ENCODE measurements around the gene MAP2K2. TPM values are rescaled to one million over a fixed set of nuclear protein-coding genes. Genes with fewer than 3 reads are reported as not detected.

MAP2K2 gene
- total RNA-seq, 2 donors from 2014 or later: 191 TPM

- no peak overlapping the region for H3K9ac ChIP-seq (ENCODE audit: extremely low read depth, low read length, poor library complexity, severe bottlenecking)
- DNase-seq: no peak
- no peak overlapping the region for H3K27ac ChIP-seq (ENCODE audit: low read depth, low read length)
- Mint-ChIP-seq H3K9me3 (no peaks in the 10 kb centered on the region), H3K4me1 (no peaks in the 10 kb centered on the region), H3K27ac (no peak overlapping the region), H3K36me3 (ENCODE audit: low read depth) (peaks cover 12% of the 10 kb centered on the region), H3K27me3 (ENCODE audit: insufficient read depth) (no peaks in the 10 kb centered on the region), H3K4me3 (no peak overlapping the region)
- WGBS, 2 experiments (ENCODE audit: insufficient coverage in 1 of 2, insufficient read length in 1 of 2): 96% methylated on average over 25 to 52 of the region's 52 CpGs
- no peaks in the 10 kb centered on the region for H3K27me3 ChIP-seq (ENCODE audit: control insufficient read depth, insufficient read depth, low read length, poor library complexity, severe bottlenecking)
- no peaks in the 10 kb centered on the region for H3K9me3 ChIP-seq (ENCODE audit: control insufficient read depth, low read length)
- H3K4me1 ChIP-seq (ENCODE audit: control insufficient read depth, insufficient read depth, low read length): no peaks in the 10 kb centered on the region
- H3K36me3 ChIP-seq (ENCODE audit: control insufficient read depth, insufficient read depth, low read length): peaks cover 21% of the 10 kb centered on the region
- H3K4me3 ChIP-seq (ENCODE audit: low read length): no peak overlapping the region
- TF ChIP-seq, protein P1, sequence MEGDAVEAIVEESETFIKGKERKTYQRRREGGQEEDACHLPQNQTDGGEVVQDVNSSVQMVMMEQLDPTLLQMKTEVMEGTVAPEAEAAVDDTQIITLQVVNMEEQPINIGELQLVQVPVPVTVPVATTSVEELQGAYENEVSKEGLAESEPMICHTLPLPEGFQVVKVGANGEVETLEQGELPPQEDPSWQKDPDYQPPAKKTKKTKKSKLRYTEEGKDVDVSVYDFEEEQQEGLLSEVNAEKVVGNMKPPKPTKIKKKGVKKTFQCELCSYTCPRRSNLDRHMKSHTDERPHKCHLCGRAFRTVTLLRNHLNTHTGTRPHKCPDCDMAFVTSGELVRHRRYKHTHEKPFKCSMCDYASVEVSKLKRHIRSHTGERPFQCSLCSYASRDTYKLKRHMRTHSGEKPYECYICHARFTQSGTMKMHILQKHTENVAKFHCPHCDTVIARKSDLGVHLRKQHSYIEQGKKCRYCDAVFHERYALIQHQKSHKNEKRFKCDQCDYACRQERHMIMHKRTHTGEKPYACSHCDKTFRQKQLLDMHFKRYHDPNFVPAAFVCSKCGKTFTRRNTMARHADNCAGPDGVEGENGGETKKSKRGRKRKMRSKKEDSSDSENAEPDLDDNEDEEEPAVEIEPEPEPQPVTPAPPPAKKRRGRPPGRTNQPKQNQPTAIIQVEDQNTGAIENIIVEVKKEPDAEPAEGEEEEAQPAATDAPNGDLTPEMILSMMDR (conservative IDR thresholded peaks at IDR 0.05): no peak
Observed at GRCh38 chr19:4090356-4091220, 33.3 kb downstream of the MAP2K2 start.

DNA sequence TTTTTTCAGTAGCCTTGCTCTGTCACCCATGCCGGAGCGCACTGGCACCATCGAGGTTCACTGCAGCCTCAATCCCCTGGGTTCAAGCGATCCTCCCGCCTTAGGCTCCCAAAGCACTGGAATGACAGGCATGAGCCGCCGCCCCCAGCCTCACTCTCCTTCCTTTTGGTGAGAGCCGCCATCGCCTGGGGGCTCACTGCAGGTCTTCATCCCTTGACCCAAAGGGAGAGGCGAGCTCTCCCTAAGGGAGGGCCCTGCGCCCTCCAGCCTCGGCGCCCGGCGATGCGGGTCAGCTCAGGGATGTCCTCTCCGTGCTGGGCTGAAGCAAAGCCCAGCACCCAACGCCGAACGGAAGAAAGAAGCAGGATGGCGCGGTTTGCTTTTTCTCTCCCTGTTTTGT, 34.0 kb downstream of the MAP2K2 start:
- Mint-ChIP-seq H3K27me3 (ENCODE audit: insufficient read depth) (no peaks in the 10 kb centered on the region), H3K4me1 (no peaks in the 10 kb centered on the region), H3K9me3 (no peaks in the 10 kb centered on the region), H3K27ac (no peak overlapping the region), H3K36me3 (ENCODE audit: low read depth) (peaks cover 12% of the 10 kb centered on the region), H3K4me3 (no peak overlapping the region)
- peaks cover 21% of the 10 kb centered on the region for H3K36me3 ChIP-seq (ENCODE audit: control insufficient read depth, insufficient read depth, low read length)
- 92 to 95% methylated on average over 18 to 22 of the region's 22 CpGs for WGBS, 2 experiments (ENCODE audit: insufficient coverage in 1 of 2, insufficient read length in 1 of 2)
- no peak overlapping the region for H3K27ac ChIP-seq (ENCODE audit: low read depth, low read length)
- no peaks in the 10 kb centered on the region for H3K4me1 ChIP-seq (ENCODE audit: control insufficient read depth, insufficient read depth, low read length)
- no peaks in the 10 kb centered on the region for H3K27me3 ChIP-seq (ENCODE audit: control insufficient read depth, insufficient read depth, low read length, poor library complexity, severe bottlenecking)
- DNase-seq: no peak
- H3K4me3 ChIP-seq (ENCODE audit: low read length): no peak overlapping the region
- TF ChIP-seq, protein P1 (conservative IDR thresholded peaks at IDR 0.05): no peak
- H3K9ac ChIP-seq (ENCODE audit: extremely low read depth, low read length, poor library complexity, severe bottlenecking): no peak overlapping the region
- H3K9me3 ChIP-seq (ENCODE audit: control insufficient read depth, low read length): no peaks in the 10 kb centered on the region

- DNase-seq: no peak
- H3K4me1 ChIP-seq (ENCODE audit: control insufficient read depth, insufficient read depth, low read length): no peaks in the 10 kb centered on the region
- H3K36me3 Mint-ChIP-seq (ENCODE audit: low read depth): peaks cover 12% of the 10 kb centered on the region
- no peaks in the 10 kb centered on the region for H3K4me1 Mint-ChIP-seq
- H3K36me3 ChIP-seq (ENCODE audit: control insufficient read depth, insufficient read depth, low read length): peaks cover 21% of the 10 kb centered on the region
- no peaks in the 10 kb centered on the region for H3K9me3 Mint-ChIP-seq
- no peak overlapping the region for H3K4me3 Mint-ChIP-seq
- TF ChIP-seq, protein P1 (conservative IDR thresholded peaks at IDR 0.05): no peak
- H3K9me3 ChIP-seq (ENCODE audit: control insufficient read depth, low read length): no peaks in the 10 kb centered on the region
- H3K27me3 ChIP-seq (ENCODE audit: control insufficient read depth, insufficient read depth, low read length, poor library complexity, severe bottlenecking): no peaks in the 10 kb centered on the region
- no peak overlapping the region for H3K27ac ChIP-seq (ENCODE audit: low read depth, low read length)
- no peak overlapping the region for H3K9ac ChIP-seq (ENCODE audit: extremely low read depth, low read length, poor library complexity, severe bottlenecking)
- no peak overlapping the region for H3K27ac Mint-ChIP-seq
- 95 to 99% methylated on average over 20 to 26 of the region's 26 CpGs for WGBS, 2 experiments (ENCODE audit: insufficient coverage in 1 of 2, insufficient read length in 1 of 2)
- H3K4me3 ChIP-seq (ENCODE audit: low read length): no peak overlapping the region
- H3K27me3 Mint-ChIP-seq (ENCODE audit: insufficient read depth): no peaks in the 10 kb centered on the region
Observed at GRCh38 chr19:4089400-4089908, 34.5 kb downstream of the MAP2K2 start.
